Uterus (tissue), 4 donors: ENCODE measurements around the gene ASH1L. TPM values are rescaled to one million over a fixed set of nuclear protein-coding genes. Genes with fewer than 3 reads are reported as not detected.

Experiments used
- DNase-seq, 2 donors: peaks; one replicate each; pipeline ENCODE4 v3.0.0-alpha.2; 2019 to 2020
- H3K27ac ChIP-seq, 2 donors: fragments of 200-600 bp; sonication (generic); 1 replicate in 1 of 2; 2 replicates in 1 of 2; pipeline ENCODE4 v1.5.1; 2016 to 2018
- H3K27me3 ChIP-seq, 2 donors: fragments of 200-600 bp; sonication (generic); one replicate each; pipeline ENCODE4 v1.5.1; 2018 to 2019; ENCODE audit warnings: control low read depth in 1 of 2
- H3K36me3 ChIP-seq, 2 donors: fragments of 200-600 bp; sonication (generic); one replicate each; pipeline ENCODE4 v1.5.1; 2019; ENCODE audit warnings: control low read depth in 1 of 2
- H3K4me1 ChIP-seq, 2 donors: fragments of 200-600 bp; sonication (generic); one replicate each; pipeline ENCODE4 v1.5.1; 2018 to 2019; ENCODE audit warnings: control low read depth in 1 of 2
- H3K4me3 ChIP-seq, 2 donors: fragments of 200-600 bp; sonication (generic); 1 replicate in 1 of 2; 2 replicates in 1 of 2; pipeline ENCODE4 v1.5.1; 2018 to 2019; ENCODE audit warnings: mild to moderate bottlenecking in 1 of 2
- H3K9me3 ChIP-seq, 2 donors: fragments of 200-600 bp; sonication (generic); one replicate each; pipeline ENCODE4 v1.5.1; 2019; ENCODE audit warnings: control low read depth in 1 of 2
- POLR2A ChIP-seq, 2 donors: fragments of 450-650 bp; IDR thresholded peaks; one replicate each; pipeline ENCODE4 v1.6.1; 2016; ENCODE audit warnings: antibody characterized with exemption in 2 of 2, mild to moderate bottlenecking in 1 of 2, moderate library complexity in 1 of 2
- intact Hi-C: fragments of 100-400 bp; cut with DNase I; formaldehyde crosslinking; loops from one replicate; pipeline ENCODE4 v1.15.1; 2023; ENCODE audit warnings: low total_unique reads
- total RNA-seq, 4 donors: library from RNA; depleted of rRNA in 3 of 4; stranded (reverse); fragments of >200 nt in 3 of 4; gene quantifications; one replicate each; pipeline versions ENCODE4 v1.1.0 to v1.2.4, GENCODE V29; 2014 to 2023
- TF ChIP-seq, protein P1 (sequence below), 4 experiments: fragments of 200-600 bp in 2 of 4; fragments of 450-650 bp in 2 of 4; sonication (generic) in 2 of 4; IDR thresholded peaks; one replicate each; pipeline ENCODE4 v1.5.1; 2016 to 2019; ENCODE audit warnings: antibody characterized with exemption in 4 of 4, mild to moderate bottlenecking in 2 of 4, moderate library complexity in 1 of 4
- donor health status: DM: yes; HTN: yes; CAD: no.

ASH1L gene
- total RNA-seq, 4 donors from 2014 or later: 48.9 to 159 (median 99.8) TPM

DNA sequence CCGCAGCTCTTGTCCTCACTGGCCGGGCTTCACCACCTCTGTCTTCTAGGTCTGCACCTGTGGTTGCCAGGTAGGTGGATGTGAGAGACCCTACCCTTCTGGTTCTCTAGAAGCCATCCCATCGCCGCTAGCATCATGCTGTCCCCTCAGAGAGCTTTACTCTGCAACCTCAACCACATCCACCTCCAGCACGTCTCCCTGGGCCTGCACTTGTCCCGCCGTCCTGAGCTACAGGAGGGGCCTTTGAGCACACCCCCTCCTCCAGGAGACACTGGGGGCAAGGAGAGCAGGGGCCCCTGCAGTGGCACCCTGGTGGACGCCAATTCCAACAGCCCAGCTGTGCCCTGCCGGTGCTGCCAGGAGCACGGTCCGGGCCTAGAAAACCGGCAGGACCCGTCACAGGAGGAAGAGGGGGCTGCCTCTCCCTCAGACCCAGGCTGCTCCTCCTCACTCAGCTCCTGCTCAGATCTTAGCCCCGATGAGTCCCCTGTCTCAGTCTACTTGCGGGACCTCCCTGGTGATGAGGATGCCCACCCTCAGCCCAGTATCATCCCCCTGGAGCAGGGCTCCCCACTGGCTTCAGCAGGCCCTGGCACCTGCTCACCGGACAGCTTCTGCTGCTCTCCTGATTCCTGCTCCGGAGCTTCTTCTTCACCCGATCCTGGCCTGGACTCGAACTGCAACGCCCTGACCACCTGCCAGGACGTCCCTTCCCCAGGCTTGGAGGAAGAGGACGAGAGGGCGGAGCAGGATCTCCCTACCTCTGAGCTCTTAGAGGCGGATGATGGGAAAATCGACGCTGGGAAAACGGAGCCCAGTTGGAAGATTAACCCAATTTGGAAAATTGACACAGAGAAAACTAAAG is 240.7 kb downstream of the ASH1L start:
- Histone ChIP-seq H3K27ac (peak overlapping the region; percentile 97 to 99), H3K4me1 (peaks cover 8 to 17% of the 10 kb centered on the region in 2 donors), H3K36me3 (no peaks in the 10 kb centered on the region), H3K9me3 (no peaks in the 10 kb centered on the region), H3K4me3 (peak overlapping the region; percentile 72 to 86), H3K27me3 (no peaks in the 10 kb centered on the region)
- intact Hi-C loops: loop anchor here (5.0 kb wide), 1 partner anchor 45 kb away; the partner anchor contains the start of gene HCN3
- peak; percentile 28 to 32 for DNase-seq
- TF ChIP-seq POLR2A (IDR thresholded peaks at IDR 0.05): no peak
- TF ChIP-seq, protein P1, sequence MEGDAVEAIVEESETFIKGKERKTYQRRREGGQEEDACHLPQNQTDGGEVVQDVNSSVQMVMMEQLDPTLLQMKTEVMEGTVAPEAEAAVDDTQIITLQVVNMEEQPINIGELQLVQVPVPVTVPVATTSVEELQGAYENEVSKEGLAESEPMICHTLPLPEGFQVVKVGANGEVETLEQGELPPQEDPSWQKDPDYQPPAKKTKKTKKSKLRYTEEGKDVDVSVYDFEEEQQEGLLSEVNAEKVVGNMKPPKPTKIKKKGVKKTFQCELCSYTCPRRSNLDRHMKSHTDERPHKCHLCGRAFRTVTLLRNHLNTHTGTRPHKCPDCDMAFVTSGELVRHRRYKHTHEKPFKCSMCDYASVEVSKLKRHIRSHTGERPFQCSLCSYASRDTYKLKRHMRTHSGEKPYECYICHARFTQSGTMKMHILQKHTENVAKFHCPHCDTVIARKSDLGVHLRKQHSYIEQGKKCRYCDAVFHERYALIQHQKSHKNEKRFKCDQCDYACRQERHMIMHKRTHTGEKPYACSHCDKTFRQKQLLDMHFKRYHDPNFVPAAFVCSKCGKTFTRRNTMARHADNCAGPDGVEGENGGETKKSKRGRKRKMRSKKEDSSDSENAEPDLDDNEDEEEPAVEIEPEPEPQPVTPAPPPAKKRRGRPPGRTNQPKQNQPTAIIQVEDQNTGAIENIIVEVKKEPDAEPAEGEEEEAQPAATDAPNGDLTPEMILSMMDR (IDR thresholded peaks at IDR 0.05): no peak

DNA sequence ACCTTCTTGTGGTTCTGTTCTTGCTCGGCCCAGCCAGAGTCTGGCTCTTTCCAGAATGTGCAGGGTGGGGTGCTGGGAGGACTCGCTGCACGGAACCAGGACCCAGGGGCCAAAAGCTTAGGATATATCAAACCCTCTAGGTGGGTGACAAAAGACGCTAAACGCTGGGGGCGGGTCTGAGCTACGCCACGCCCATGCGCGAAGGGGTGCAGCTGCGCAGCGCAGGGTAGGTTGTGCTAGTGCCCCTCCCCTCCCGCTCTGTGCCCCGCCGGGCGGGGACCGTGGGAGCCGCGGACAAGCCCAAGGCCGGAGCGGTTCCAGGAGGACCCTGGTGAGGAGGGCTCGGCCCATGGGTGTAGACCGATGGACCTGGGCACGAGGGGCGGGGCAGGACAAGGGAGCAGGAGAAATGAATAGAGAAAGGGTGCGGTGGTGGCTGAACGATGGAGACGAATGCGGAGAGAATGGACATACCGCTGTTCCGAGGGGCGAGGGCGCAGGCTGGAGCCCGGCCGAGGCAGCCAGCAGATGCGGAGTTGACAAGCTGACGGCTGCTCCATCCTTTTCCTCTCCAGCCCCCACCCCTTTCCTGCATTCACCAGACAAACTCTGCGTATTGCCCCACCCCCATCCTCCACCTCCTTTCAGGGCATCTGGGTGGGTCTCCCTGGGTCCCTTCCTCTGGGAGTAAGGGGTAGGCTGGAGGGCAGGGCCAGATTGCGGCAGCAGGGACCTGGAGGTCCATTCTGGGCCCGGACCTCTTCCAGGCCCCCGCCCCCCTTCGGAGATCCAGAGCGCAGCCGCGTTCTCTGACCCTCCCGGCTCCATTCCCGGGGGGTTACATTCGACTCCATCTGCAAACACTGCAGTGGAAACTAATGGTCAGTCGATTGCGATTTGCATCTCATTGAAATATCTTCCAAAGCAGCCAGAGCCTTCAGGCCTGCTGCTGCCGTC is 241.7 kb downstream of the ASH1L start, which contains the start of gene RUSC1:
Gene RUSC1, plus strand, starts transcription at position 234 of the 957 bp plus-strand sequence. CDS start 880 bp downstream, outside the sequence.
- intact Hi-C loops: loop anchor here (5.0 kb wide), 1 partner anchor 44 kb away; the partner anchor contains the start of gene HCN3
- Histone ChIP-seq H3K27ac (peak within 1 kb of the TSS; percentile 97 to 99), H3K4me3 (peak within 1 kb of the TSS; percentile 47 to 72), H3K27me3 (no peaks in the 10 kb centered on the region), H3K4me1 (peaks cover 8 to 17% of the 10 kb centered on the region in 2 donors), H3K36me3 (no peaks in the 10 kb centered on the region), H3K9me3 (no peaks in the 10 kb centered on the region)
- TF ChIP-seq POLR2A (IDR thresholded peaks at IDR 0.05): peak in 1 of 2 donors; percentile 60
- TF ChIP-seq, protein P1 (IDR thresholded peaks at IDR 0.05): peak in 1 of 4 experiments; percentile 22
- peak; percentile 80 to 84 for DNase-seq

DNA sequence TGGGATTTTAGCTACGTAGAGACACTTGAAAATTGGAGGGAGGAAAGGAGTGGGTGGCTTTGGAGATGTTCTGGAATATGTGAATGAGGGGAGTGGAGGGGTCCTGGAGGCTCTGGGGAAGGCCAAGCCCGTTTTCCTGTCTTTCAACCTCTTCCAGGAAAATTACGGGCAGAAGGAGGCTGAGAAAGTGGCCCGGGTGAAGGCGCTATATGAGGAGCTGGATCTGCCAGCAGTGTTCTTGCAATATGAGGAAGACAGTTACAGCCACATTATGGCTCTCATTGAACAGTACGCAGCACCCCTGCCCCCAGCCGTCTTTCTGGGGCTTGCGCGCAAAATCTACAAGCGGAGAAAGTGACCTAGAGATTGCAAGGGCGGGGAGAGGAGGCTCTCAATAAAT is 242.4 kb downstream of the ASH1L start:
- Histone ChIP-seq H3K36me3 (no peaks in the 10 kb centered on the region), H3K9me3 (no peaks in the 10 kb centered on the region), H3K4me3 (peak overlapping the region; percentile 47 to 72), H3K4me1 (peaks cover 5 to 12% of the 10 kb centered on the region in 2 donors), H3K27ac (peak overlapping the region; percentile 97 to 99), H3K27me3 (no peaks in the 10 kb centered on the region)
- no peak for DNase-seq
- TF ChIP-seq, protein P1 (IDR thresholded peaks at IDR 0.05): no peak
- TF ChIP-seq POLR2A (IDR thresholded peaks at IDR 0.05): no peak
- intact Hi-C loops: loop anchor here (5.0 kb wide), 1 partner anchor 43 kb away; the partner anchor contains the start of gene HCN3

DNA sequence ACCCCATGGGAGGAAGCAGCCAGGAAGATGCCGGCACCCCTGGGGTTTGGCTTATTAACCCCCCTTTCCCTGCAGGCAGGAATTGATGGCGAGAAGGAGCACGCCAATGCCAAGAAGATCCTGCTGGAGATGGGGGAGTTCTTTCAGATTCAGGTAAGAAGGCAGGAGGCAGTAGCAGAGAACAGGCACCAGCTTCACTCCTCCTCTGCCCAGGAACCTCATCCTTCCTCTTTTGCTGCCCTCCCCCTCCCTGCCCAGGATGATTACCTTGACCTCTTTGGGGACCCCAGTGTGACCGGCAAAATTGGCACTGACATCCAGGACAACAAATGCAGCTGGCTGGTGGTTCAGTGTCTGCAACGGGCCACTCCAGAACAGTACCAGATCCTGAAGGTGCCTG is 243.1 kb downstream of the ASH1L start:
- Histone ChIP-seq H3K4me1 (peaks cover 5 to 10% of the 10 kb centered on the region in 2 donors), H3K27ac (no peak overlapping the region), H3K4me3 (no peak overlapping the region), H3K27me3 (no peaks in the 10 kb centered on the region), H3K36me3 (no peaks in the 10 kb centered on the region), H3K9me3 (no peaks in the 10 kb centered on the region)
- TF ChIP-seq, protein P1 (IDR thresholded peaks at IDR 0.05): no peak
- no peak for TF ChIP-seq POLR2A (IDR thresholded peaks at IDR 0.05)
- DNase-seq: no peak
- intact Hi-C loops: no loop called here
